Dendritic cell treated with granulocyte-macrophage colony-stimulating factor and Interleukin-4, amounts not matched to agents 40 ng/mL and 50 ng/mL, for 4 days (primary cell): Measurements from ENCODE around the gene CRTC2.
A peak's percentile ranks its signal among the peaks of the same experiment; 100 is the strongest.
"Not testable (repeated sequence)": the region's sequence is repeated elsewhere in the genome, so short reads cannot be mapped to it uniquely, and the experiment has no call there.

Source experiments
- H3K27ac Mint-ChIP-seq: one replicate; pipeline ENCODE4 v1.8.0; 2022; ENCODE audit warnings: mild to moderate bottlenecking, mixed read lengths
- H3K27me3 Mint-ChIP-seq: one replicate; pipeline ENCODE4 v1.8.0; 2022; ENCODE audit warnings: mild to moderate bottlenecking, mixed read lengths
- H3K36me3 Mint-ChIP-seq: one replicate; pipeline ENCODE4 v1.8.0; 2022; ENCODE audit warnings: low read depth, mixed read lengths
- H3K4me1 Mint-ChIP-seq: one replicate; pipeline ENCODE4 v1.8.0; 2022; ENCODE audit warnings: low read depth, mixed read lengths
- H3K4me3 Mint-ChIP-seq: one replicate; pipeline ENCODE4 v1.8.0; 2022; ENCODE audit warnings: mild to moderate bottlenecking, moderate library complexity, mixed read lengths
- H3K9me3 Mint-ChIP-seq: one replicate; pipeline ENCODE4 v1.8.0; 2022; ENCODE audit warnings: mixed read lengths
- intact Hi-C: fragments of 100-400 bp; cut with micrococcal nuclease; formaldehyde crosslinking; loops from one replicate; pipeline ENCODE4 v1.15.0; 2022

CRTC2 gene

GRCh38 chr1:153922076-153922971, 36.1 kb downstream of the CRTC2 start:
- peaks cover 28% of the 10 kb centered on the region for H3K36me3 Mint-ChIP-seq
- no peaks in the 10 kb centered on the region for H3K27me3 Mint-ChIP-seq
- H3K27ac Mint-ChIP-seq: peak overlapping the region; percentile 92
- peaks cover 48% of the 10 kb centered on the region for H3K4me1 Mint-ChIP-seq
- peak overlapping the region; percentile 95 for H3K4me3 Mint-ChIP-seq
- H3K9me3 Mint-ChIP-seq: no peaks in the 10 kb centered on the region
- intact Hi-C loops: loop anchor here (5.0 to 10.0 kb wide), 2 partner anchors 65 to 118 kb away; partner anchors contain the start of gene RAB13

- H3K36me3 Mint-ChIP-seq: peaks cover 32% of the 10 kb centered on the region
- H3K9me3 Mint-ChIP-seq: no peaks in the 10 kb centered on the region
- H3K27me3 Mint-ChIP-seq: no peaks in the 10 kb centered on the region
- H3K4me1 Mint-ChIP-seq: peaks cover 48% of the 10 kb centered on the region
- peak overlapping the region; percentile 92 for H3K27ac Mint-ChIP-seq
- intact Hi-C loops: loop anchor here (5.0 to 10.0 kb wide), 2 partner anchors 66 to 117 kb away; partner anchors contain the start of gene RAB13
- H3K4me3 Mint-ChIP-seq: peak overlapping the region; percentile 95
Observed at GRCh38 chr1:153921803-153922075, 36.7 kb downstream of the CRTC2 start.

GRCh38 chr1:153921080-153921802, 37.2 kb downstream of the CRTC2 start:
- Mint-ChIP-seq H3K4me1 (peaks cover 51% of the 10 kb centered on the region), H3K36me3 (peaks cover 36% of the 10 kb centered on the region), H3K27ac (peak overlapping the region; percentile 92), H3K4me3 (peak overlapping the region; percentile 95), H3K9me3 (no peaks in the 10 kb centered on the region), H3K27me3 (no peaks in the 10 kb centered on the region)
- intact Hi-C loops: loop anchor here (5.0 to 10.0 kb wide), 2 partner anchors 66 to 116 kb away; partner anchors contain the start of gene RAB13

GRCh38 chr1:153919876-153920852, 38.2 kb downstream of the CRTC2 start:
- Mint-ChIP-seq H3K27me3 (no peaks in the 10 kb centered on the region), H3K9me3 (no peaks in the 10 kb centered on the region), H3K4me1 (peaks cover 55% of the 10 kb centered on the region), H3K36me3 (peaks cover 46% of the 10 kb centered on the region), H3K27ac (peak overlapping the region; percentile 92), H3K4me3 (peak overlapping the region; percentile 30)
- intact Hi-C loops: loop anchor here (5.0 to 10.0 kb wide), 2 partner anchors 67 to 115 kb away; partner anchors contain the start of gene RAB13

GRCh38 chr1:153916297-153916696, 42.1 kb downstream of the CRTC2 start:
- no peaks in the 10 kb centered on the region for H3K9me3 Mint-ChIP-seq
- no peak overlapping the region for H3K27ac Mint-ChIP-seq
- intact Hi-C loops: no loop called here
- no peaks in the 10 kb centered on the region for H3K27me3 Mint-ChIP-seq
- peaks cover 42% of the 10 kb centered on the region for H3K4me1 Mint-ChIP-seq
- H3K36me3 Mint-ChIP-seq: peaks cover 46% of the 10 kb centered on the region
- H3K4me3 Mint-ChIP-seq: no peak overlapping the region

- no peak overlapping the region for H3K27ac Mint-ChIP-seq
Observed at GRCh38 chr1:153912349-153912748, 46.1 kb downstream of the CRTC2 start.

GRCh38 chr1:153910560-153910959, 47.9 kb downstream of the CRTC2 start:
- H3K36me3 Mint-ChIP-seq: peaks cover 51% of the 10 kb centered on the region
- H3K27me3 Mint-ChIP-seq, intact Hi-C loops, H3K9me3 Mint-ChIP-seq, H3K27ac Mint-ChIP-seq, H3K4me3 Mint-ChIP-seq: not testable (repeated sequence)
- peaks cover 15% of the 10 kb centered on the region for H3K4me1 Mint-ChIP-seq

More at GRCh38 chr1:153912349-153912748, 46.1 kb downstream of the CRTC2 start:
- no peaks in the 10 kb centered on the region for H3K27me3 Mint-ChIP-seq
- H3K9me3 Mint-ChIP-seq: no peaks in the 10 kb centered on the region
- no peak overlapping the region for H3K4me3 Mint-ChIP-seq
- intact Hi-C loops: no loop called here
- peaks cover 15% of the 10 kb centered on the region for H3K4me1 Mint-ChIP-seq
- H3K36me3 Mint-ChIP-seq: peaks cover 52% of the 10 kb centered on the region

- Mint-ChIP-seq H3K9me3 (no peaks in the 10 kb centered on the region), H3K27ac (no peak overlapping the region), H3K4me3 (no peak overlapping the region), H3K4me1 (peaks cover 24% of the 10 kb centered on the region), H3K36me3 (peaks cover 48% of the 10 kb centered on the region), H3K27me3 (no peaks in the 10 kb centered on the region)
- intact Hi-C loops: no loop called here
Observed at GRCh38 chr1:153908071-153908470, 50.3 kb downstream of the CRTC2 start.

GRCh38 chr1:153907134-153907533, 51.3 kb downstream of the CRTC2 start:
- Mint-ChIP-seq H3K27ac (no peak overlapping the region), H3K9me3 (no peaks in the 10 kb centered on the region), H3K4me3 (no peak overlapping the region), H3K4me1 (peaks cover 24% of the 10 kb centered on the region), H3K27me3 (no peaks in the 10 kb centered on the region), H3K36me3 (peaks cover 55% of the 10 kb centered on the region)
- intact Hi-C loops: no loop called here

GRCh38 chr1:153906396-153906795, 52.0 kb downstream of the CRTC2 start:
- H3K4me3 Mint-ChIP-seq: no peak overlapping the region
- no peak overlapping the region for H3K27ac Mint-ChIP-seq
- intact Hi-C loops: no loop called here
- no peaks in the 10 kb centered on the region for H3K9me3 Mint-ChIP-seq
- H3K36me3 Mint-ChIP-seq: peaks cover 49% of the 10 kb centered on the region
- H3K27me3 Mint-ChIP-seq: no peaks in the 10 kb centered on the region
- peaks cover 21% of the 10 kb centered on the region for H3K4me1 Mint-ChIP-seq

GRCh38 chr1:153905908-153906307, 52.5 kb downstream of the CRTC2 start:
- H3K27me3 Mint-ChIP-seq, H3K27ac Mint-ChIP-seq, intact Hi-C loops, H3K9me3 Mint-ChIP-seq, H3K4me3 Mint-ChIP-seq: not testable (repeated sequence)
- peaks cover 44% of the 10 kb centered on the region for H3K36me3 Mint-ChIP-seq
- peaks cover 16% of the 10 kb centered on the region for H3K4me1 Mint-ChIP-seq

- H3K9me3 Mint-ChIP-seq: no peaks in the 10 kb centered on the region
- H3K4me1 Mint-ChIP-seq: peaks cover 15% of the 10 kb centered on the region
Observed at GRCh38 chr1:153903841-153904455, 54.5 kb downstream of the CRTC2 start.

GRCh38 chr1:153899509-153899908, 58.9 kb downstream of the CRTC2 start:
- intact Hi-C loops: no loop called here
- H3K27ac Mint-ChIP-seq: no peak overlapping the region
- H3K36me3 Mint-ChIP-seq: peaks cover 53% of the 10 kb centered on the region
- H3K4me3 Mint-ChIP-seq: no peak overlapping the region
- H3K27me3 Mint-ChIP-seq: no peaks in the 10 kb centered on the region
- peaks cover under 1% of the 10 kb centered on the region for H3K4me1 Mint-ChIP-seq
- H3K9me3 Mint-ChIP-seq: no peaks in the 10 kb centered on the region

More at GRCh38 chr1:153903841-153904455, 54.5 kb downstream of the CRTC2 start:
- Mint-ChIP-seq H3K36me3 (peaks cover 44% of the 10 kb centered on the region), H3K27me3 (no peaks in the 10 kb centered on the region), H3K27ac (no peak overlapping the region), H3K4me3 (no peak overlapping the region)
- intact Hi-C loops: no loop called here
